ENCODE data around the gene FHIT. TPM values are rescaled to one million over a fixed set of nuclear protein-coding genes. Genes with fewer than 3 reads are reported as not detected.

FHIT gene
- polyA plus RNA-seq, 1 of the 3 experiments (the other 2 are of a cell fraction) = 0.41 TPM

DNA sequence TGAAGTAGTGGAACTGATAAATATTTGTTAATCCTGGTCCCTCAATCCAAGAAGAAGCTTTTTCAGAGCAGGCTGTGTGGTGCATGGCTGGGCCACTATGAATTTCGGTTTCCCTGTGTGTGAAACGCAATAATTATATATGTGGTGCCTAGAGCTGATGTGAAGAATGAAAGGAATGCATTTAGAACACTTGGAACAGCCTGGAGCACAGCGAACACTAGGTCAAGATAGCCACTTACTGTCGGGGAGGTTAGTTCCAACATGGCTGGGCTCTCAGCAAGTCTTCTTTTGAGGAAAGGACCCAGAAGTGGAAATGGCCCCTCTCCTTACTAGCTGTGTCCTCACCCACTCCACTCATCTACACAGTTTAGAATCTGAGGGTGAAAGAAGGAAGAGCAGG, 245.7 kb downstream of the FHIT start:
- Histone ChIP-seq H3K79me2 (ENCODE audit: insufficient read depth) (no peaks in the 10 kb centered on the region), H3K27ac (ENCODE audit: low read depth in 2 of 2, low read length in 1 of 2) (no peak overlapping the region), H3K4me1 (ENCODE audit: control insufficient read depth in 1 of 2, insufficient read depth in 2 of 2, low read depth in 1 of 2, low read length in 1 of 2) (no peaks in the 10 kb centered on the region; a peak in 1 of 4 replicates), H4K20me1 (ENCODE audit: insufficient read depth) (no peaks in the 10 kb centered on the region), H3F3A (replicated peaks; ENCODE audit: insufficient read depth) (no peaks in the 10 kb centered on the region), H3K4me3 (ENCODE audit: low read depth in 2 of 2, low read length in 1 of 2) (no peak overlapping the region), H3K9me3 (no peaks in the 10 kb centered on the region), H3K36me3 (replicated peaks in 1 of 2; ENCODE audit: control insufficient read depth in 1 of 2, insufficient read depth in 2 of 2, low read length in 1 of 2) (no peaks in the 10 kb centered on the region), H2AFZ (ENCODE audit: low read depth) (no peak overlapping the region), H3K27me3 (ENCODE audit: insufficient read depth) (no peaks in the 10 kb centered on the region), H3K9me2 (no peaks in the 10 kb centered on the region), H3K4me2 (no peak overlapping the region), H3K9ac (no peak overlapping the region)
- no peak for DNase-seq
- POLR2A ChIA-PET = no interaction called here
- CTCF ChIA-PET = no interaction called here
- no peak for TF ChIP-seq EP300 (IDR thresholded peaks at IDR 0.05; ENCODE audit: borderline replicate concordance in 1 of 2, low read depth in 1 of 2, low read length in 1 of 2)
- TF ChIP-seq EZH2phosphoT487 (IDR thresholded peaks at IDR 0.05; ENCODE audit: borderline replicate concordance, low read depth) = no peak
- TF ChIP-seq TCF12 (IDR thresholded peaks at IDR 0.05) = no peak
- no peak for TF ChIP-seq RFX5 (IDR thresholded peaks at IDR 0.05; ENCODE audit: low read length)
- TF ChIP-seq MEF2A (IDR thresholded peaks at IDR 0.05; ENCODE audit: borderline replicate concordance, low read depth) = no peak
- no peak for TF ChIP-seq USF2 (IDR thresholded peaks at IDR 0.05; ENCODE audit: borderline replicate concordance, low read depth, low read length)
- TF ChIP-seq TEAD4 (IDR thresholded peaks at IDR 0.05; ENCODE audit: borderline replicate concordance, insufficient read depth) = no peak
- 48% methylated on average over 4 of the region's 4 CpGs for WGBS (ENCODE audit: low lambda C conversion rate)

DNA sequence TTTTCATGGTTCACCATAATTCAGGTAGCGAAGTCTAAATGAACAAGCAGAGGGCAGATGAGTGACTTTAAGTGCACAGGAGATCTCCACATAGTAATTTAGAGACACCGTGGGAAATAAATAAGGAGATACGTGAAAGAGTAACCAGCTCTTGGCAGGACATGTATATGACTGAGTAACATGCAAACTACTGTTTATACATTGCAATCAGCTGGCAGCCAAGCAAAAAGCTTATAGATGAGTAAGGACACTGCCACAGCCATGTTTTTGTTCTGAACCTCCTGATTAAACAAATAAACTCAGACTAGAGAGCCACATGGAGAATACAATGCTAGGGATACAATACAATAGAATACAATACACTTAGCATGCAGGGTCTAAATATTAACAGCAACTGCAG, 252.4 kb downstream of the FHIT start:
- Histone ChIP-seq H4K20me1 (ENCODE audit: insufficient read depth) (no peaks in the 10 kb centered on the region), H3F3A (replicated peaks; ENCODE audit: insufficient read depth) (no peaks in the 10 kb centered on the region), H3K36me3 (replicated peaks in 1 of 2; ENCODE audit: control insufficient read depth in 1 of 2, insufficient read depth in 2 of 2, low read length in 1 of 2) (no peaks in the 10 kb centered on the region), H3K9ac (no peak overlapping the region), H2AFZ (ENCODE audit: low read depth) (no peak overlapping the region), H3K4me3 (ENCODE audit: low read depth in 2 of 2, low read length in 1 of 2) (no peak overlapping the region), H3K9me2 (no peaks in the 10 kb centered on the region), H3K27ac (ENCODE audit: low read depth in 2 of 2, low read length in 1 of 2) (no peak overlapping the region), H3K4me1 (ENCODE audit: control insufficient read depth in 1 of 2, insufficient read depth in 2 of 2, low read depth in 1 of 2, low read length in 1 of 2) (no peaks in the 10 kb centered on the region; a peak in 1 of 4 replicates), H3K79me2 (ENCODE audit: insufficient read depth) (no peaks in the 10 kb centered on the region), H3K27me3 (ENCODE audit: insufficient read depth) (no peaks in the 10 kb centered on the region), H3K4me2 (no peak overlapping the region), H3K9me3 (no peaks in the 10 kb centered on the region)
- CTCF ChIA-PET = interaction anchor here (0.6 to 1.4 kb wide), 3 partner anchors 10 to 30 kb away, joined by 3 to 4 read pairs (median 4); no protein-coding TSS in a partner anchor
- DNase-seq = no peak
- 63% methylated on average over 3 of the region's 3 CpGs for WGBS (ENCODE audit: low lambda C conversion rate)
- POLR2A ChIA-PET = no interaction called here
- TF ChIP-seq EZH2phosphoT487 (IDR thresholded peaks at IDR 0.05; ENCODE audit: borderline replicate concordance, low read depth) (no peak), ZBTB33 (IDR thresholded peaks at IDR 0.05; ENCODE audit: borderline replicate concordance, low read depth) (no peak)

GRCh38 chr3:60992395-60992794, 258.9 kb downstream of the FHIT start:
- H3K36me3 ChIP-seq (replicated peaks in 1 of 2; ENCODE audit: control insufficient read depth in 1 of 2, insufficient read depth in 2 of 2, low read length in 1 of 2) = no peaks in the 10 kb centered on the region
- WGBS (ENCODE audit: low lambda C conversion rate) = 47% methylated on average over 5 of the region's 5 CpGs
- H4K20me1 ChIP-seq (ENCODE audit: insufficient read depth) = no peaks in the 10 kb centered on the region
- POLR2A ChIA-PET = no interaction called here
- no peak overlapping the region for H3K4me2 ChIP-seq
- H3K9me3 ChIP-seq = no peaks in the 10 kb centered on the region
- CTCF ChIA-PET = no interaction called here
- H2AFZ ChIP-seq (ENCODE audit: low read depth) = no peak overlapping the region
- no peaks in the 10 kb centered on the region for H3K27me3 ChIP-seq (ENCODE audit: insufficient read depth)
- no peak overlapping the region for H3K4me3 ChIP-seq (ENCODE audit: low read depth in 2 of 2, low read length in 1 of 2)
- H3K9me2 ChIP-seq = no peaks in the 10 kb centered on the region
- no peaks in the 10 kb centered on the region for H3K79me2 ChIP-seq (ENCODE audit: insufficient read depth)
- no peak for DNase-seq
- H3F3A ChIP-seq (replicated peaks; ENCODE audit: insufficient read depth) = no peaks in the 10 kb centered on the region
- no peak overlapping the region for H3K27ac ChIP-seq (ENCODE audit: low read depth in 2 of 2, low read length in 1 of 2)
- no peaks in the 10 kb centered on the region; a peak in 1 of 4 replicates for H3K4me1 ChIP-seq (ENCODE audit: control insufficient read depth in 1 of 2, insufficient read depth in 2 of 2, low read depth in 1 of 2, low read length in 1 of 2)
- H3K9ac ChIP-seq = no peak overlapping the region
- no peak for TF ChIP-seq CTCF (IDR thresholded peaks at IDR 0.05)
- no peak for TF ChIP-seq USF2 (IDR thresholded peaks at IDR 0.05; ENCODE audit: borderline replicate concordance, low read depth, low read length)
- no peak for TF ChIP-seq TAF1 (IDR thresholded peaks at IDR 0.05; ENCODE audit: borderline replicate concordance, low read depth, low read length)
- TF ChIP-seq FOSL2 (IDR thresholded peaks at IDR 0.05; ENCODE audit: borderline replicate concordance, low read depth) = no peak
- TF ChIP-seq MXI1 (IDR thresholded peaks at IDR 0.05; ENCODE audit: low read depth, low read length) = no peak
- no peak for TF ChIP-seq MEF2A (IDR thresholded peaks at IDR 0.05; ENCODE audit: borderline replicate concordance, low read depth)
- no peak for TF ChIP-seq RAD21 (IDR thresholded peaks at IDR 0.05; ENCODE audit: low read length)
- no peak for TF ChIP-seq PBX3 (IDR thresholded peaks at IDR 0.05)
